Activated B cell treated with CpG ODN at 0.5 μM for 24 hours (primary cell): Measurements from ENCODE around the gene TXNL1. TPM values are rescaled to one million over a fixed set of nuclear protein-coding genes. Genes with fewer than 3 reads are reported as not detected.

Experiments used
- ATAC-seq: fragments of 200-7000 bp; cut with Tn5 transposase; one replicate; pipeline ENCODE4 v1.10.0; 2021; ENCODE audit warnings: low read depth, mild to moderate bottlenecking, moderate library complexity
- CTCF ChIA-PET: fragments of 350-600 bp; sonication (Branson Sonifier 250); formaldehyde crosslinking; loops from one replicate; lab custom pipeline; 2021; ENCODE audit warnings: antibody characterized with exemption; lab: Charles Lee
- POLR2A ChIA-PET: fragments of 350-600 bp; sonication (Branson Sonifier 250); formaldehyde crosslinking; loops from one replicate; lab custom pipeline; 2021; ENCODE audit warnings: antibody characterized with exemption; lab: Charles Lee
- DNase-seq: peaks from one replicate; pipeline ENCODE4 v3.0.0; 2022
- H3K27ac Mint-ChIP-seq: one replicate; pipeline ENCODE4 v1.8.0; 2020; ENCODE audit warnings: mixed read lengths
- H3K27me3 Mint-ChIP-seq: one replicate; pipeline ENCODE4 v1.8.0; 2021; ENCODE audit warnings: mixed read lengths
- H3K36me3 Mint-ChIP-seq: one replicate; pipeline ENCODE4 v1.8.0; 2021; ENCODE audit warnings: low read depth, mixed read lengths
- H3K4me1 Mint-ChIP-seq: one replicate; pipeline ENCODE4 v1.8.0; 2021; ENCODE audit warnings: mixed read lengths
- H3K4me3 Mint-ChIP-seq: one replicate; pipeline ENCODE4 v1.8.0; 2020; ENCODE audit warnings: mild to moderate bottlenecking, mixed read lengths
- H3K9me3 Mint-ChIP-seq: one replicate; pipeline ENCODE4 v1.8.0; 2020; ENCODE audit warnings: mixed read lengths
- CTCF ChIP-seq: fragments of 200-600 bp; IDR thresholded peaks from one replicate; pipeline ENCODE4 v1.8.0; 2022; ENCODE audit warnings: antibody characterized with exemption, mild to moderate bottlenecking
- intact Hi-C: fragments of 100-400 bp; cut with micrococcal nuclease; formaldehyde crosslinking; loops from one replicate; pipeline ENCODE4 v1.15.1; 2024
- total RNA-seq: library from RNA; stranded (reverse); gene quantifications from 2 replicates; pipeline ENCODE4 v1.2.3, GENCODE V29; 2022

Gene TXNL1
- total RNA-seq, 1 donor from 2014 or later = 53.4 TPM

DNA sequence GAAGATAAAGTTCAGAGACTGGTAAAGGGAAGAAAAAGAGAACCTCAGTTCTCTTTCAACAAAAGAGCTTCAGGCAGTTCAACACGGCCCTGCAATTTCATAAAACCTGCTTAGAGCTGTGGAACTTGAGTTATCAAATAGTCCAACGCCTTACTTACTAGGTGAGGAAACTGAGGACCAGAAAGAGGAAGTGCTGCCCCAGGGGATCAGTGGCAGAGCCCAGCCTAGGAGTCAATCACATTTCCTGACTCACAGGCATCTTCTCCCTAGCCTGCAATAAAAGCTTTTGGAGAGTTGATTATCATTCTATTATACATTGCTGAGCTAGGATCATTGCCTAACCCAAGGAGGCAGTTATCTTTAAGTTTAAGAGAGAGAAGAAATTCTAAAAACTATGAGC is 77.4 kb downstream of the TXNL1 start:
- ChIA-PET CTCF (interaction anchor here (1.6 kb wide), 1 partner anchor 1145 kb away, joined by 3 read pairs; no protein-coding TSS in a partner anchor), POLR2A (no interaction called here)
- no peaks in the 10 kb centered on the region for H3K9me3 Mint-ChIP-seq
- H3K27me3 Mint-ChIP-seq = peaks cover 4% of the 10 kb centered on the region
- no peak for TF ChIP-seq CTCF
- intact Hi-C loops = no loop called here
- H3K4me1 Mint-ChIP-seq = peaks cover 3% of the 10 kb centered on the region
- H3K4me3 Mint-ChIP-seq = no peak overlapping the region
- DNase-seq (no peak), ATAC-seq (no peak)
- H3K36me3 Mint-ChIP-seq = no peaks in the 10 kb centered on the region
- H3K27ac Mint-ChIP-seq = no peak overlapping the region

GRCh38 chr18:56559044-56559443 is 79.3 kb downstream of the TXNL1 start:
- no peak for DNase-seq
- H3K27ac Mint-ChIP-seq = no peak overlapping the region

GRCh38 chr18:56556907-56557306 is 81.5 kb downstream of the TXNL1 start:
- H3K4me3 Mint-ChIP-seq = no peak overlapping the region
- no peaks in the 10 kb centered on the region for H3K36me3 Mint-ChIP-seq
- no peak for TF ChIP-seq CTCF
- DNase-seq (no peak), ATAC-seq (no peak)
- CTCF ChIA-PET = no interaction called here
- intact Hi-C loops = no loop called here
- H3K27me3 Mint-ChIP-seq = peaks cover 4% of the 10 kb centered on the region
- POLR2A ChIA-PET = no interaction called here
- H3K4me1 Mint-ChIP-seq = peaks cover 3% of the 10 kb centered on the region
- no peak overlapping the region for H3K27ac Mint-ChIP-seq
- no peaks in the 10 kb centered on the region for H3K9me3 Mint-ChIP-seq

More at GRCh38 chr18:56559044-56559443, 79.3 kb downstream of the TXNL1 start:
- Mint-ChIP-seq H3K27me3 (peaks cover 4% of the 10 kb centered on the region), H3K4me1 (peaks cover 3% of the 10 kb centered on the region), H3K4me3 (no peak overlapping the region), H3K36me3 (no peaks in the 10 kb centered on the region), H3K9me3 (no peaks in the 10 kb centered on the region)
- ChIA-PET CTCF (interaction anchor here (1.2 kb wide), 1 partner anchor 14 kb away, joined by 4 read pairs; no protein-coding TSS in a partner anchor), POLR2A (no interaction called here)
- intact Hi-C loops = no loop called here
- no peak for TF ChIP-seq CTCF
- ATAC-seq = no peak

DNA sequence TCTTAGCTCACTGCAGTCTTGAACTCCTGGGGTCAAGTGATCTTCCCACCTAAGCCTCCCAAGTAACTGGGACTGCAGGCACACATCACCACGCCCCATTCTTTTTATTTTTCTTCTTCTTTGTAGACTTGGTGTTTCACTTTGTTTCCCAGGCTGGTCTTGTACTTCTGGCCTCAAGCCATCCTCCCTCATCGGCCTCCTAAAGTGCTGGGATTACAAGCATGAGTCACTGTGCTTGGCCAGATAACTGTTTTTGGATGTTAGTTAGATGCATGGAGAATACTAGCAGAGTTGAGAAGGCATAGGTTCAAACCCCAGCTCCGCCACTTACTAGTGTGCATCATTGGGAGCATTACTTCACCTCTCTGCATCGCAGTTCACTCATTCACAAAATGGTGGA is 88.3 kb downstream of the TXNL1 start:
- intact Hi-C loops = no loop called here
- Mint-ChIP-seq H3K27ac (no peak overlapping the region), H3K36me3 (no peaks in the 10 kb centered on the region), H3K27me3 (no peaks in the 10 kb centered on the region), H3K4me1 (no peaks in the 10 kb centered on the region), H3K4me3 (no peak overlapping the region), H3K9me3 (no peaks in the 10 kb centered on the region)
- no peak for TF ChIP-seq CTCF
- POLR2A ChIA-PET = no interaction called here
- CTCF ChIA-PET = no interaction called here
- no peak for ATAC-seq
- no peak for DNase-seq

Other genes with a start within 250 kb of the TXNL1 start
- 26.0 and 33.4 TPM in 2 replicates for gene WDR7, start 12.8 kb upstream of the TXNL1 start, total RNA-seq